SKM-1 treated with dmso at 0.1 percent for 144 hours (cell line): ENCODE measurements around the gene LBX2.

Experiments used
- DNase-seq: peaks from one replicate; lab custom pipeline; 2025; ENCODE audit not compliant: unreplicated experiment; lab: John Stamatoyannopoulos, UW

The LBX2 gene, protein sequence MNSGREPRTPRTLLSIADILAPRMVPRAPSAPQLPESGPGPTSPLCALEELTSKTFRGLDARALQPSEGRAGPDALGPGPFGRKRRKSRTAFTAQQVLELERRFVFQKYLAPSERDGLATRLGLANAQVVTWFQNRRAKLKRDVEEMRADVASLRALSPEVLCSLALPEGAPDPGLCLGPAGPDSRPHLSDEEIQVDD

DNA sequence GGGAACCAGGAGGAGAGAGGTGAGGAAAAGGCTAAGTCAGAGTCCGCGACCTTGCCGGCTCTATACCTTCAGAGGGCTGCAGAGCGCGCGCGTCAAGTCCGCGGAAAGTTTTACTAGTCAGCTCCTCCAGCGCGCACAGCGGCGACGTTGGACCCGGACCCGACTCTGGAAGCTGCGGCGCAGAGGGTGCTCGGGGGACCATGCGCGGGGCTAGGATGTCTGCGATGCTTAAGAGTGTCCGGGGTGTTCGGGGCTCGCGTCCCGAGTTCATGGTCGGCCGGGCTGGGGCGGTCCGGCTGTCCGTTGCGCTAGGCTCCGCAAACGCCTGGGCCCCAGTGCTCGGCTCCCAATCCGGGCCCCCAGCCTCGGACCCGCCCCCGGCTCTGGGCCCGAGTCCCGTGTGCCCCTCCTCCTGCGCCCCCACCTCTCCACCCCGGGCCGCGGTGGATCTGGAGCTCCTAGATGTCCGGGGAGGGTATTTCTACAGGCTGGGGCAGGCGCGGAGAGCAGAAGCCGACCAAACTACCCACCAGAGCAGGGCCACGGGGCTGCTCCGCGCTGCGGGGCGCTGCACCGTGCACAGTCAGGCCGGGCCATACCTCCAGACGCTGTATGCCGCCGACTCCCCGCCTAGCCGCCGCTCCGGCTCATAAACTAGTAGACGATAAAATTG, at the start of gene LBX2:
LBX2 (minus strand) TSS at position 337 of the 673 bp plus-strand sequence; CDS start at position 271, 66 bp downstream.
- no peak for DNase-seq

DNA sequence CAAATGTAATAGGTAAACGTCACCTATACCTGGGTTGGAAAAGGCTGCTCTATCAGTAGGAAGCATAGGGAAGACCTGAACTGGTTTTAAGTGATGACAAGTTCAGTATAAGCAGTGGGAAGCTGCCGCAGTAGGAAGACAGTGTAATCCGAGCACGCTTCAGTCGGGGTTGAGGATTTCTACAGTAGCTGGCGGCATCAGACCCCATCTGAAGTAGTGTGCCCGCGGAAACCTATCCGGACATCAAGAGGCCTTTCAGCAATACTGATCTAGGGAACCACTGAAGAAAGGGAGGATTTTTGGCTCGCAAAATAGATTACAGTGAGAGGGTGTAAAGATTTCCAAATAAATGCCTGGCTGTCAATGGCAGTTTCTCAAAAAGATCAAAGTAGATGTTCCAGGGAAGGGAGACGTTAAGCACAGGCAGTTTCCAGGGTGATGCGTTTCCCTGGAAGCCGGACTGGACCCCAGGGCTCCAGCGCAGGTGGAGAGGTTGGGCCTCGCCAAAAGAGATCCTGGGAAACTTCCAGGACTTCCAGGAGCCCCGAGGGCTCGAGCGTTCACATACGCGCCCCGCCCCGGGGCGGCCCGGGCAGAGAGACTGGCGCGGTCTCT, 49.0 kb upstream of the LBX2 start:
- DNase-seq, result no peak

DNA sequence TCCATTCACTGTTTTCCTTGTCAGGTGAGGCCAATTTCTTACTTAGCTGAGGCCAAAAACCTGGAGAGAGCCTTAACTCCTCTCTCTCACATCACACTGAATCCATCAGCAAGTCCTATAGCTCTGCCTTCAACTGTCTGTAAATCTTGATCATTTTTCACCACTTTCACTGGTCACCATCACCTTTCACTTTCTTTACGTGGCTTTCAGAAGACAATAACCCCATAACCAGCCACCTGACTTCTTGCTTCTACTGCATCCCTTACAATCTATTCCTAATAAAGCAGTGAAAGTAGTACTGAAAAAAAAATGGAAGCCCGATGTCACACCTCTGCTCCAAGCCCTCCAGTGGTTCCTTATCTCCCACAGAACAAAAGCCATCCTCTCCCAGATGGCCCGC, 46.6 kb upstream of the LBX2 start:
- DNase-seq, result no peak

DNA sequence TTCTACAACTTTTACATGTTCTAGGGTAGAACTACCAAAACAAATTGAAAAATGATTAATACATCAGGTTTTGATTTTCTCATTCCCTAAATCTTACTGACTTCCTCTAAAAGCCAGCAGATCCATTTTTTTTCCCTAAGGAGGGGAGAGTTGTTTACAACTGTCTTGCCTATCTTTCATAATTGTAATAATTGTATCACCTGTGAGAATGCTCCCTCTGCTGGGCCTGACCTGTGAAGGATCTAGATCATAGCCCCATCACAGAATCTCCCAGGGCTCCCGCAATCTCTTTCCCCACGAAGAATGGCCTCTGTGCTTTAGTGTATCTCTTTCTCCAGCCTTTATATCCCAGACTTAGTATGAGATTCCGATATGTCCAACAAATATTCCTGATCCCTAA, 45.2 kb upstream of the LBX2 start:
- no peak for DNase-seq

DNA sequence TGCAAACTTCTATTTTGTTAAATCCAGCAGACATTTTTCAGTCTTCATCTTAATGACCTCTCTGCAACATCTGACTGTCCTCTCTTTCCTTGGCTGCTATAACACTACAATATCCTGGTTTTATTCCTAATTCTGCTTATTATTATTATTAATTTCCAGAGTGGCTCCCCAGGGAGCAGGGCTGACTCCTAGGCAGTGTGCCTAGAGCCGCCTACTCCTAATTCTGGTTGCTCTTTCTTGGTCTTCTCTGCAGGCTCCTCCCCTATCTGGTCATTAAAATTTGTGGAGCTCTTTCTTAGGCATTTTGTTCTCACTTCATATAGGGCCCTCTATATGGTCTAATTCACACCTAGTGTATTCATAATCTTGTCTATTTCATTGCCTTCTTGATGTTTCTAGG, 43.6 kb upstream of the LBX2 start:
- no peak for DNase-seq

DNA sequence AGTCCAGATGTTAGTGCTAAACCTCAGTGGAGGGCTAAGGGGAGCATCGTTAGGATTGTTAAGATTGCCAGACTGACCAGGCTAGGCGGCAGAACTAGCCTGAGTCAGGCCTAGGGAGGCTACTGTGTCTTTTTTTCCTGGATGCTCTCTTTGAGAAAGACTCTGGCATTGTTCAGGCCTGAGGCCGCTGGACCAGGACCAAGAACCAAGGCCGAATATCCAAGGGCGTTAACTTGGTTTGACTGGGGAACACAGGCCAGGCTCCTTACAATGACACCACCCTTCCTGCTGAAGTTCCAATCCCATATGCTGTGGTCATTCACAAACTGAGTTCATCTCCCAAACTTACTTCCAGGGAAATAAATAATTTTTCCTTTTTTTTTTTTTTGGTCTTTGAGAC, 40.9 kb upstream of the LBX2 start:
- DNase-seq, result no peak

DNA sequence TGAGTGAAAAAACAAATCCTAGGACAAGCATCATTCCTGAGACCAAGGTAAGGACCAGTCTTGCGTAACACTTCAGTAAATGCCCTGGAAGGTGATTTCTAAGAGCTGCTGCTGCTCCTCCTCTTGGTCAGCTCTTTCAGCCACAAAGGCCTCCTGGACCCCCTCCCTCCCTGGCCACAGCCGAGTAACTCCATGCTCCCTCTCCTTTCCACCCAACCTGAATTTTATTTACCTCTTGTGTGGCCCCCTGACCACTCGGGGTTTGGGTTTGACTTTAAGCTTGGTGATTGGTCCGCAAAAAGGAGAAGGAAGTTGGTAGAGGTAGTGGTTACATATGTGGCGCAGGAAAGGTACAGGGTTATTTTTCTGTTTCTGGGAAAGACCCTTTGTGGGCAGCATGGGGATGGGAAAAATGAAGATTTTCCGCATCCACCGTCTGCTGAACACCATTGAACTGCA, 39.5 kb upstream of the LBX2 start:
- no peak for DNase-seq

DNA sequence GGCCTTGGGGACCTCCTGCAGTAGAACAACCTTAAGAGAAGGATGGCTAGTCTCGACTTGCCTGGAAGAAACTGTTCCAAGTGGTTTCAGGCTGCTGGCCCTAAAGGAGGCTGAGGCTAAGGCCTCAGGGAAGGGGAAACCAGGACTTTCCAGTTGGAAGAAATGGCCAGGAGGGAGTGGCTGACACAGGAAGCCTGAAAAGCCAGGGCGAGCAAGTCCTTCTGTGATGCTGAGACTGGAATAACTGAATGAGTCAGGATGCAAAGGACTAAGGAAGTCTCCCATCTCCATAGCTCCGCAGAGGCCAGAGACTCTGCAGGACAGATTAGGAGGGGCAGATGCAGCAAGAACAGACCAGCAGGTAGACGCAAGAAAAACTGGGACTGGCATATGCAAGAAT, 37.7 kb upstream of the LBX2 start:
- DNase-seq, result no peak

DNA sequence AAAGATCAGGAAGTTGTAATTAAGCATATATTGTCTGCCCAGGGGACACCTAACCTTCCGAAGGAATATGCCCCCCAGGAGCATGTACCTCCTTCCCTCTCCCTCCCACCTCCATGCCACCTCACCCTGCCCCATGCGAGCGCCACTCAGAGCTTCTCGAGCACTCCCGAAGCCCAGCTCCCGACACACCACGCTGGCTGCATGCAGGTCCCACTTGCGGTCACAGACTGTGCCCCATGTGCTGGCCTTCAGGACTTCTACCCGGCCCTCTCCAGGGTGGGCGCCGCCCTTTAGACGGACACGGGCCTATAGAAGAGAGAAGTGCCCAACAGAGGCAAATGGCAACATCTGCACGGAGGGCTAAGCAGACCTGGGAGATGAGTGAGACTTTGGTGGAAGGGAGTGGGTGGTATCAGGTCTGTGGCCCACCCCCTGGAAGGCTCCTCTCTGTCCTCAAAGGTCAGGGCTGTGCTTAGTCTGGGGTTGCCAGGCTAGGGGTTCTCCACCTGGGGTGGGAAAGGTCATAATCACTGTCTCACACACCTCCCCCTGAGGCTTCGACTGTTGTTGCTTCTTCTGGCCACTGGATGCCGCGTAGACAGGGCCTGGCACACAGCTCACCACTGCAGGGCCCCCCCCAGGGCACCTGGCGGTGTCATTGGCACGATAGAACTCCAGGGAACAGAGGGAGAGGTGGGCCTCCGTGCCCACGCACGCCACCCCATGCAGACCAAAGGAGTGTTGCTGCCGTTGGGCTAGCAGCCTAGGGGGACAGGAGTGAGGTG, 37.0 kb upstream of the LBX2 start:
- no peak for DNase-seq

DNA sequence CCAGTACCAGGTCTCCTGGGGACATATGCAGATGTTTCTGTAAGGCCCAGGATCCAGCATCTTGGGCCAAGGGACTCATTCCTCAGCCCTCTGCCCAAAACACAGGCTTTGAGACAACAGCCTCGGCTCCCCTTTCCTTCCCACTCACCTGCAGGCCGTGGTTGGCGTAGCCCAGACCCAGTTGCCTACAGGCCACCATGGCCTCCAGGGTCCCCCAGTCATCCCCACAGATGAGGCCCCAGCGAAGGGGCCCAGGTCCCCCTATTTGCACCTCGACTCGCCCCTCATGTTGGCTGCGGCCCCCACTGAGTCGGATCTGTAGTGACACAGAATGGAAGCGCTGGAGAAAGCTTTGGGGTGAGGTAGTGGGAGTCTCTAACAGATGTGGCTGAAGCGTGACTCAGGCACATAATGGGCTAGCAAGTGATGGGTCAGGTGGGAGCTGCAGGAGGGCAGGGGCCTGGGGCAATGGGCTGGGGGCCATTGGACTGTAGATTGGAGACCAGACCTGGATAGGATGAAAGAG, 36.1 kb upstream of the LBX2 start:
- DNase-seq, result no peak

DNA sequence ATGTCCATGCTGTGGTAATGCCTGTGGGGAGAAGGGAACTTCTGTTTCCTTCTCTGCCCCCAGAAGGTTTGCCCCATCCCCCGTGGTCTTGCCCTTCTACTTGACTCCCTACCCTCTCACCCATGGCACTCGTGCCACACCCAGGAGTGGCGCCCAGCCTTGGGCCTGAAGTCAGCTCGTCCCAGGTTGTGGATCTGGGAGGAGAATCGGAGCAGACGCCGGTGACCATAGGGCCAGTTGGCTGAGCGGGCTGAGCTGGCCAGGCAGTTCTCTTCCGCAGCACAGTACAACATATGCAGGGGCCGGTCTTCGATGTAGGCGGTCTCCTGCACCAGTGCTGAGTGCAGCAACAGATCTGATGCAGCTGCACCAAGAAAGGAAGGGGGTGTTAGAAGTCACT, 35.0 kb upstream of the LBX2 start:
- no peak for DNase-seq

DNA sequence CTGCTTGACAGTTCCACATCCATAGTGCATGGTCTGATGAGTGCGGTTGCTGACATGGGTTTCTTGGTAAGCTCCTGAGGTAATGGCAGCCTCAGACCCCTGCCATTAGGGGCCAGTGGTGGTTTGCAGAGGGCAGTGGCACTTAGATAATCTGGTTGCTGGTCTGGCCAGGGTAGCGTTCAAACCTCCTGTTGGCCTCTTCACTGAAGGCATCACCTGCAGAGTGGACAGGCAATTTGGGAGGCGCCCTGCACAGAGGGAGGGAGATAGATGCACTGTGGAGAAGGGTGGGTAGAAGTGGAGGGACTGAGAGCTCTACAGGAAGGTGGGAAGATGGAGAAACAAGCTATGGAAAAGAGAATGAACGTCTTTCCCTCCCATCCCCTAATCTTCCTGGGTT, 34.1 kb upstream of the LBX2 start:
- no peak for DNase-seq

DNA sequence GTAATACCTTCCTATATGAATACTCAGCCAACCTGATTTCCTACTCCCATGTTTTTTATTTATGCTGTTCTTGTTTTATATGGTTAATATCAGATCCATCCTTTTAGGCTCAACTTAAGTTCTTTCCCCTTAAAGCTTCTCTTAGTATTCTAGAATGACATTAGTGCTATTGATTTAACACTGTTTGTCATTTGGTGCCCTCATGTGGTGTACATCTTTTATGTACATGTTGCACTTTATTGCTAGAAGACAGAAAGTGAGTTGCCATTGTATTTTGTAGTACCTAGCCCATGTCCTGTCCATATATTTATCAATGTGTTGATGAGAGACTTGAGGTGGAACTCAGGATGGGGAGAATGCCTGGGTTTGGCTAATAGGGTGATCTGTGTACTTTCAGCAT, 32.8 kb upstream of the LBX2 start:
- DNase-seq, result no peak

DNA sequence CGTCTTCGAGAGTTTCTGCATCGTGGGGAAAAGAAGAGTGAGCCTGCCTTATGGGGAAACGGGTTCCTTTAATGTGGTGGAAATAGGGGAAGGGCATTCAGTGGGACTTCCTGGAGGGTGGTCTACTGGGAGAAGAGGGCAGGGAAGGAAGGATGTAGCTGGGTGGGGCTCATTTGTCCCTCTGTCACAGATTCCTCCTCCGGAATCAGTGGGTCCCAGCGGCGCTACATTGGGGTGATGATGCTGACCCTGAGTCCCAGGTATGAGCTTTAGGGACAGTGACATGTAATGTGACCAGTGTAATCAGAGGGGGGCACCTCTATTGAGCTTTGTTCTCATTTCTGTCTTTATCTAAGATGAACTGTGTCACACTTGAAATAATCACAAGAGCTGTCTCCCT, 32.3 kb upstream of the LBX2 start:
- DNase-seq, result no peak

DNA sequence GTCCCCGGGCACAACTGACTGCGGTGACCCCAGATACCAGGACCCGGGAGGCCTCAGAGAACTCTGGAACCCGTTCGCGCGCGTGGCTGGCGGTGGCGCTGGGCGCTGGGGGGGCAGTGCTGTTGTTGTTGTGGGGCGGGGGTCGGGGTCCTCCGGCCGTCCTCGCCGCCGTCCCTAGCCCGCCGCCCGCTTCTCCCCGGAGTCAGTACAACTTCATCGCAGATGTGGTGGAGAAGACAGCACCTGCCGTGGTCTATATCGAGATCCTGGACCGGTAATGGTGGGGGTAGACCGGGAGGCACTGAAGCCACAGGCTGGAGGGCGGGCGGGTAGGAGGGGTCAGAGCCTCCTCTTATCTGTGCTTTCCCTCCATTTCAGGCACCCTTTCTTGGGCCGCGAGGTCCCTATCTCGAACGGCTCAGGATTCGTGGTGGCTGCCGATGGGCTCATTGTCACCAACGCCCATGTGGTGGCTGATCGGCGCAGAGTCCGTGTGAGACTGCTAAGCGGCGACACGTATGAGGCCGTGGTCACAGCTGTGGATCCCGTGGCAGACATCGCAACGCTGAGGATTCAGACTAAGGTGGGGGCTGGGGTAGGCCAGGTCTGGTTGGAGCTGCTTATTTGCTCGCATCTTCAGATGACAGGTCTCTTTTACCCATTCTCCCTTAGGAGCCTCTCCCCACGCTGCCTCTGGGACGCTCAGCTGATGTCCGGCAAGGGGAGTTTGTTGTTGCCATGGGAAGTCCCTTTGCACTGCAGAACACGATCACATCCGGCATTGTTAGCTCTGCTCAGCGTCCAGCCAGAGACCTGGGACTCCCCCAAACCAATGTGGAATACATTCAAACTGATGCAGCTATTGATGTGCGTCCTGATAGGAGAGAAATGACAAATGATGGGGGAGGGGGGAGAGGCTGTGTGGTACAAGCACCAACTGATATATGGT, 31.1 kb upstream of the LBX2 start:
- no peak for DNase-seq

DNA sequence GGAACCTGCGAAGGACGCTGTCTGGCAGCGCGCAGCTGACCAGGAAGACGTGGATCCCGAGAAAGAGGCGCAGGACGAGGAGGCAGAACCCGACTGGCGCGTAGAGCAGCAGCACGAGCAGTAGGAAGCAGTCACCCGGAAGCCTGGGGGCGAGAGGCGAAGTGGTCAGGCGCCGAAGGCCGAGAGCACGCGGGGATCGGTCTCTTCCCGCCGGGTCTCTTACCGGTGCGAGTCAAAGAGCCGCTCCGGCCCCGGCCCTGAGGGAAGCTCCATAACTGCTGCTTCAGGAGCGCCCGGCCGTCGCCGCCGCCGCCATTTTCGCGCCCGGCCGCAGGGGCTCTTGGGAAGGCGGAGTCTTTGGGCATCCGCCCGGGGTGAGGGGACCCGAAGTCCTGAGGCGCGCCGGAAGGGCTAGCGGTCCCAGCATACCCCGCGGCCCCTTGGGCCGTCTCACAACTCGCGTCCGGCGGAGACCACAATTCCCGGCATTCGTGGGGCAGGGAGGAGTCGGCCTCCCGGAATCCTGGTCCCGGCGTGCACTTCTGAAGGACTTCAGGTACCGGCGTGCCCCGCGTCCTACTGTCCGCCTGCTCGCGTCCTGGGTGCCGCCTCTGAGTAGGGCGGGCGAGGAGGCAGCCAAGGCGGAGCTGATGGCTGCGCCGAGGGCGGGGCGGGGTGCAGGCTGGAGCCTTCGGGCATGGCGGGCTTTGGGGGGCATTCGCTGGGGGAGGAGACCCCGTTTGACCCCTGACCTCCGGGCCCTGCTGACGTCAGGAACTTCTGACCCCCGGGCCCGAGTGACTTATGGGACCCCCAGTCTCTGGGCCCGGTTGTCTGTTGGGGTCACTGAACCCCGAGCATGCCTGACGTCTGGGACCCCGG, 30.2 kb upstream of the LBX2 start, which contains the start of the genes AUP1 and HTRA2:
AUP1 (minus strand) TSS at position 350 of the 882 bp plus-strand sequence; CDS start at position 273, 77 bp downstream.
HTRA2 (plus strand) TSS at position 577 of the 882 bp plus-strand sequence; CDS start at position 651, 74 bp downstream.
- peak; percentile 98 for DNase-seq

DNA sequence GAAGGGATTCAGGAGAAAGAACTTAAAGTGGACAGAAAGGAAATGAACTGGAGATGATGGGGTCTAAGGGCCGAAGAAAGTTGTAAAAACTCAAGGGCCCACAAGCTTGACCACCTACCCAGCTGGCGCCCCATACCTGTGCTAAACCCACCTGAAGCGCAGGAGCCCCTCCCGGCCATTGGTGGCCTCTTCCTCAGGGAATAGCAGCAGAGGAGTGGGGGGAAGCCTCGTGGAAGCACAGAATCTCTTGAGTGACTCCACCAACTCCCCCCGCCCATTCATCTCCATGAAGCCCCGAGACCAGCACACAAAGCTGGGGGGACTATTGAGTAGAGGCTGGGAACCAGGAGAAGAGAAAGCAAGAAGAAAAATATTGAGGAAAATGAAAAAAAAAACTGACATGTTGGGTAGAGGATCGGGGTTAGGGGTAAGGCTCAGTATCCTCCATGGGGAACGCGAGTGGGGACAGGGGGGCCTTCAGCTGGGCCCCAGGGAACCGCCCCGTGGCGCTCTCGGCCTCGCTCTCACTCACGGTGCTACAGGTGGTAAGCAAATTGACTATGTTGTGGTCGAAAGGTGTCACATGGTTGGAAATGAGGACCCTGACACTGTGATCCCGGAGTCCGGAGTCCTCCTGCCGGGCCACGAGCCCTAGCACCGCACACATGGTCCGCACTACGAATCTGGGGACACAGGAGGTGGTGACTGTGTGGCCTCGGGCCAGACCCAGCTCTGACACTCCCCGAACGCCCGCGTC, 29.4 kb upstream of the LBX2 start:
- no peak for DNase-seq

DNA sequence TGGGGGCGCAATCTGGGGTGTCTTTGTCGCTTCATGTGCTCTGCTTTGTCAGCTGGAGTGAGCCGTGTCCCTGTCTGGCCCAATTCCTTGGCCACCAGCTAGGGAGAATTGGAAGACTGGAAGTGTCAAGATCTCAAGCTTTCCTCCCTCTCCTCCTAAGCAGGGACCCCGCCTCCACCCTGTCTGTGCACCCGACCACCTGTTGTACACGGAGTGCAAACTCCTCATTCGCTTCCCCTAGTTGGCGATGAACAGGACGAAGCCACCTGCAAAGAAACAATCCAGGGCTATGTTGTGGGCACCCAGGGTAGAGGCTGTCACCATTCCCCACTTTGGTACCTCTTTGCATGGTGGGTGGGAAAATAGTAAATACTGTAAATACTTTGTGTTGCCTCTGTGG, 28.3 kb upstream of the LBX2 start:
- no peak for DNase-seq
